Measurements from ENCODE around the gene CUTA. TPM values are rescaled to one million over a fixed set of nuclear protein-coding genes. Genes with fewer than 3 reads are reported as not detected.

Gene CUTA
- total RNA-seq, 1 donor from 2014 or later, result 73.2 TPM

DNA sequence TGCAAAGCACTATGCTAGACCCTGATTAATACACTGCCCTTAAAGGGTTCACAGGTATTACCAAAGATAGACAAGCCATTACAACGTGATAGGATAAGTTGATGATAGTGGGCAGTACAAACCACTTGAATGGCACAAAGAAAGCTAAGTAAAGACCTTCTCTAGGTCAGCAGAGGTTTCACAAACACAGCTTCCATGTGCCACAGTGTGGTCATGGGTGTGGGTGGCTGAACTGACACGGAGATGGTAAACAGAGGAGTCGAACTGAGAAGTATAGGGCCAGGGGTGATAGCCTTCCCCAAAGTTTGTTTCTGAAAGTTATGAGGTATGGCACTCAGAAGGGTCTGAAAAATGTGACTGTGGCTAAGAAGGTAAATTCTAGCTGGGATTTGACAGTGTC is 40.8 kb upstream of the CUTA start:
- TF ChIP-seq POLR2AphosphoS5 (IDR thresholded peaks at IDR 0.05; ENCODE audit: insufficient read depth in 1 of 2, low read depth in 1 of 2) (no peak), POLR2A (IDR thresholded peaks at IDR 0.05) (no peak)
- TF ChIP-seq, protein P1, sequence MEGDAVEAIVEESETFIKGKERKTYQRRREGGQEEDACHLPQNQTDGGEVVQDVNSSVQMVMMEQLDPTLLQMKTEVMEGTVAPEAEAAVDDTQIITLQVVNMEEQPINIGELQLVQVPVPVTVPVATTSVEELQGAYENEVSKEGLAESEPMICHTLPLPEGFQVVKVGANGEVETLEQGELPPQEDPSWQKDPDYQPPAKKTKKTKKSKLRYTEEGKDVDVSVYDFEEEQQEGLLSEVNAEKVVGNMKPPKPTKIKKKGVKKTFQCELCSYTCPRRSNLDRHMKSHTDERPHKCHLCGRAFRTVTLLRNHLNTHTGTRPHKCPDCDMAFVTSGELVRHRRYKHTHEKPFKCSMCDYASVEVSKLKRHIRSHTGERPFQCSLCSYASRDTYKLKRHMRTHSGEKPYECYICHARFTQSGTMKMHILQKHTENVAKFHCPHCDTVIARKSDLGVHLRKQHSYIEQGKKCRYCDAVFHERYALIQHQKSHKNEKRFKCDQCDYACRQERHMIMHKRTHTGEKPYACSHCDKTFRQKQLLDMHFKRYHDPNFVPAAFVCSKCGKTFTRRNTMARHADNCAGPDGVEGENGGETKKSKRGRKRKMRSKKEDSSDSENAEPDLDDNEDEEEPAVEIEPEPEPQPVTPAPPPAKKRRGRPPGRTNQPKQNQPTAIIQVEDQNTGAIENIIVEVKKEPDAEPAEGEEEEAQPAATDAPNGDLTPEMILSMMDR (IDR thresholded peaks at IDR 0.05), result no peak
- Histone ChIP-seq H3K27me3 (no peaks in the 10 kb centered on the region), H3K4me3 (no peak overlapping the region), H3K4me1 (peaks cover 20% of the 10 kb centered on the region), H3K9me3 (no peaks in the 10 kb centered on the region), H3K36me3 (peaks cover 0 to 11% of the 10 kb centered on the region in 2 donors), H3K27ac (no peak overlapping the region)
- intact Hi-C loops (cut with DNase I), result no loop called here
- no peak for DNase-seq (ENCODE audit: extremely low spot score in 2 of 2)

DNA sequence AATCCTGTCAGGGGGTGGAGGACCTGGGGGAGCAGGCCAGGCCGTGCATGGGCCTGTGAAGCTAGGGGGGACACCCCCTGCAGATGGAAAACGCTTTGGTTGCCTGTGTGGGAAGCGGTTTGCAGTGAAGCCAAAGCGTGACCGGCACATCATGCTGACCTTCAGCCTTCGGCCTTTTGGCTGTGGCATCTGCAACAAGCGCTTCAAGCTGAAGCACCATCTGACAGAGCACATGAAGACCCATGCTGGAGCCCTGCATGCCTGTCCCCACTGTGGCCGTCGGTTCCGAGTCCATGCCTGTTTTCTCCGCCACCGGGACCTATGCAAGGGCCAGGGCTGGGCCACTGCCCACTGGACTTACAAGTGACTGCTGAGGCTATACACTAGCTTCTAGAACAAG is 38.2 kb upstream of the CUTA start:
- intact Hi-C loops (cut with DNase I), result no loop called here
- H3K4me1 ChIP-seq, result peaks cover 31% of the 10 kb centered on the region
- H3K9me3 ChIP-seq, result no peaks in the 10 kb centered on the region
- no peak for DNase-seq (ENCODE audit: extremely low spot score in 2 of 2)
- H3K4me3 ChIP-seq, result no peak overlapping the region
- H3K27me3 ChIP-seq, result no peaks in the 10 kb centered on the region
- no peak for TF ChIP-seq POLR2AphosphoS5 (IDR thresholded peaks at IDR 0.05; ENCODE audit: insufficient read depth in 1 of 2, low read depth in 1 of 2)
- TF ChIP-seq POLR2A (IDR thresholded peaks at IDR 0.05), result no peak
- TF ChIP-seq, protein P1 (IDR thresholded peaks at IDR 0.05), result no peak
- H3K27ac ChIP-seq, result no peak overlapping the region
- peaks cover 0 to 15% of the 10 kb centered on the region in 2 donors for H3K36me3 ChIP-seq

DNA sequence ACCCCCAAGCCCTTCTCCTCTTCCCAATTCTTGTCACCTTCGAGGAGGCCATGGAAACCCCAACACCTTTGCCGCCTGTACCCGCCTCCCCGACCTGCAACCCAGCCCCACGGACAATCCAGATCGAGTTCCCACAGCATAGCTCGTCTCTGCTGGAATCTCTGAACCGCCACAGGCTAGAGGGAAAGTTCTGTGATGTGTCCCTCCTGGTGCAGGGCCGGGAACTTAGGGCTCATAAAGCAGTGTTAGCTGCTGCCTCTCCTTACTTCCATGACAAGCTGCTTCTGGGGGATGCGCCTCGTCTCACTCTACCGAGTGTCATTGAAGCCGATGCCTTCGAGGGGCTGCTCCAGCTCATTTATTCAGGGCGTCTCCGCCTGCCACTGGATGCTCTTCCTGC is 37.1 kb upstream of the CUTA start:
- Histone ChIP-seq H3K27ac (peak overlapping the region; percentile 45), H3K27me3 (no peaks in the 10 kb centered on the region), H3K36me3 (peaks cover 0 to 15% of the 10 kb centered on the region in 2 donors), H3K9me3 (no peaks in the 10 kb centered on the region), H3K4me1 (peaks cover 31% of the 10 kb centered on the region), H3K4me3 (peak overlapping the region; percentile 78)
- intact Hi-C loops (cut with DNase I), result loop anchor here (2.0 kb wide), 1 partner anchor 64 kb away; the partner anchor contains the start of gene KIFC1
- TF ChIP-seq POLR2A (IDR thresholded peaks at IDR 0.05) (no peak), POLR2AphosphoS5 (IDR thresholded peaks at IDR 0.05; ENCODE audit: insufficient read depth in 1 of 2, low read depth in 1 of 2) (no peak)
- TF ChIP-seq, protein P1 (IDR thresholded peaks at IDR 0.05), result no peak
- no peak for DNase-seq (ENCODE audit: extremely low spot score in 2 of 2)

DNA sequence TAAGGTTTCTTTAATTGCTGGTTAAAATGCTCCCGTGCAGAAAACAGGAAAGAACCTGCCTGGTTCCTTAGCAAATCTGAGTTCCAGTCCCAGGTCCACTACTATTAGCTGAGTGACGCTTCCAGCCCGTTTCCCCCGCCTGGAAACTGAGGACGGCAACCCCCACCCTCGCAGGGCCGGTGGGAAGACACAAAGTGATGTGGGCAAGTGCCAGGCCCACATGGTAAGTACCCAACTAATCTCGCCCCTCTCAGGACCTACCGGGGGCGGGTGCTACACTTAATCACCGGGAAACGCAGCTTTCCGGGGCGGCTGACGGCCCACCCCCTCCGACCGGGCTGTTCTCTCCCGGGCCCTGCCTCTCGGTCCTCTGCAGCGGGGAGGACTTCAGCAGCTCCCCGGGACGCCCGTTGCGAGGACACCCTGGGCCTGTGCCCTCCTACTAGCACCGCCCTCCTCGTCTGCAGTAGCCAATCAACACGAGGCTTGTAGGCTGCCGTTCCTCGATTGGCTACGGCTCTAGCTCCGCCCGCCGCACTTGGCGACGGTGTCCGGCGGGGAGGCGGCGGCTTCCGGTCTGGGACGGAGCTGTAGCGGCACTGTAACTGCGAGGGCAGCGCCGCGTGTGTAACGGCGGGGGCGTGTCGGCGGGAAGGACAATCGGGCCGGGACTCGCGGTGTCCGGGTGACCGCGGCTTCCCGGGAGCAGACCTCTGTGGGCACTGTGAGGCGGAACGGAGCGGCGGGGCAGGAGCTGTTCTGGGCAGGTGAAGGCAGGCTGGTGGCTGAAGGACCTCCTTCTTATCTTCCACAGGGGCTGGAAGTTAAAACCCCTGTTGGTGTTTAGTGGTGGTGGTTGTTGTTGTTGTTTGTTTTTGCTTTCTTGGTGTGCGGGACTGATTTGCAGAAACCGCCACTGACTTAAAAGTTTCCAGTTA is 36.4 kb upstream of the CUTA start, which contains the start of gene ZBTB9:
ZBTB9 (plus strand) TSS at position 568 of the 938 bp plus-strand sequence. CDS start 525 bp downstream, outside the sequence.
- Histone ChIP-seq H3K27ac (peak within 1 kb of the TSS; percentile 66), H3K4me3 (peak within 1 kb of the TSS; percentile 78), H3K27me3 (no peaks in the 10 kb centered on the region), H3K9me3 (no peaks in the 10 kb centered on the region), H3K36me3 (peaks cover 0 to 15% of the 10 kb centered on the region in 2 donors), H3K4me1 (peaks cover 31% of the 10 kb centered on the region)
- intact Hi-C loops (cut with DNase I), result loop anchor here (2.0 kb wide), 1 partner anchor 63 kb away; the partner anchor contains the start of gene KIFC1
- peak; percentile 96 to 98 for TF ChIP-seq POLR2AphosphoS5 (IDR thresholded peaks at IDR 0.05; ENCODE audit: insufficient read depth in 1 of 2, low read depth in 1 of 2)
- TF ChIP-seq, protein P1 (IDR thresholded peaks at IDR 0.05), result peak in 1 of 3 experiments; percentile 5
- TF ChIP-seq POLR2A (IDR thresholded peaks at IDR 0.05), result peak in 1 of 2 donors; percentile 65
- peak in 1 of 2 donors; percentile 98 for DNase-seq (ENCODE audit: extremely low spot score in 2 of 2)
